ENCODE measurements around the gene RDH16. TPM values are rescaled to one million over a fixed set of nuclear protein-coding genes. Genes with fewer than 3 reads are reported as not detected.

Gene RDH16
- total and polyA plus RNA-seq, 4 donors, result 12.9 to 382 (median 219) TPM

DNA sequence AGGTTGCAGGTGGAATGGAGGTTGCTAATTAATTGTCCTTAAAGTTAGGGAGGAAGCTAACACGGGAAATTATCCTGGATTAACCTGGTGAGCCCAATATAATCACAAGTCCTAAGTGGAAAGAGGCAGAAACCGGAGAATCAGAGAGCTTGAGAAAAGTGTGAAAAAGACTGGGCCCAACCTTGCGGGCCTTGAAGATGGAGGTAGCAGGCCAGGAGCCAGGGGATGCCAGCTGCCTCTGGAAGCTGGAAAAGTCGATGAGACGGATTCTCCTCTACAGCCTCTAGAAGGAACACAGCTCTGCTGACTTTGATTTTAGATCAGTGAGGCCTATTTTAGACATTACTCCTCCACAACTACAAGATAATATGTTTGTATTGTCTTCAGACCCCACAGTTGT is 25.3 kb downstream of the RDH16 start:
- no peak overlapping the region for H3K9ac ChIP-seq (ENCODE audit: low read depth in 1 of 2, low read length in 2 of 2)
- no peak overlapping the region for H3K4me3 ChIP-seq (ENCODE audit: low read depth in 1 of 3, low read length in 3 of 3)
- H3K27me3 ChIP-seq (ENCODE audit: control insufficient read depth in 4 of 4, insufficient read depth in 4 of 4, low read length in 3 of 4), result no peaks in the 10 kb centered on the region
- no peak for DNase-seq (ENCODE audit: low spot score)
- no peak overlapping the region for H3K27ac ChIP-seq (ENCODE audit: low read depth in 1 of 2, low read length in 2 of 2)
- no peaks in the 10 kb centered on the region for H3K4me1 ChIP-seq (ENCODE audit: control insufficient read depth in 4 of 4, insufficient read depth in 4 of 4, low read length in 3 of 4)
- no peaks in the 10 kb centered on the region for H3K36me3 ChIP-seq (ENCODE audit: control insufficient read depth in 4 of 4, insufficient read depth in 3 of 4, low read depth in 1 of 4, low read length in 3 of 4)
- WGBS, result 73% methylated on average over 5 of the region's 5 CpGs
- no peak for TF ChIP-seq ATF3 (IDR thresholded peaks at IDR 0.05)
- no peak for TF ChIP-seq FOXA2 (IDR thresholded peaks at IDR 0.05)
- no peak for TF ChIP-seq RXRA (IDR thresholded peaks at IDR 0.05)
- TF ChIP-seq FOXA1 (IDR thresholded peaks at IDR 0.05), result no peak
- no peak for TF ChIP-seq JUND (IDR thresholded peaks at IDR 0.05)
- TF ChIP-seq RAD21 (IDR thresholded peaks at IDR 0.05), result no peak
- TF ChIP-seq EGR1 (IDR thresholded peaks at IDR 0.05; ENCODE audit: low read depth in 2 of 2), result no peak
- no peak for TF ChIP-seq REST (IDR thresholded peaks at IDR 0.05)
- no peak for TF ChIP-seq GABPA (IDR thresholded peaks at IDR 0.05 in 1 of 2, conservative IDR thresholded peaks at IDR 0.05 in 1 of 2)
- TF ChIP-seq NR2F2 (IDR thresholded peaks at IDR 0.05), result no peak
- no peak for TF ChIP-seq HNF4G (IDR thresholded peaks at IDR 0.05)
- no peak for TF ChIP-seq HNF4A (conservative IDR thresholded peaks at IDR 0.05)
- no peaks in the 10 kb centered on the region for H3K9me3 ChIP-seq (ENCODE audit: control insufficient read depth in 4 of 4, low read length in 3 of 4)

DNA sequence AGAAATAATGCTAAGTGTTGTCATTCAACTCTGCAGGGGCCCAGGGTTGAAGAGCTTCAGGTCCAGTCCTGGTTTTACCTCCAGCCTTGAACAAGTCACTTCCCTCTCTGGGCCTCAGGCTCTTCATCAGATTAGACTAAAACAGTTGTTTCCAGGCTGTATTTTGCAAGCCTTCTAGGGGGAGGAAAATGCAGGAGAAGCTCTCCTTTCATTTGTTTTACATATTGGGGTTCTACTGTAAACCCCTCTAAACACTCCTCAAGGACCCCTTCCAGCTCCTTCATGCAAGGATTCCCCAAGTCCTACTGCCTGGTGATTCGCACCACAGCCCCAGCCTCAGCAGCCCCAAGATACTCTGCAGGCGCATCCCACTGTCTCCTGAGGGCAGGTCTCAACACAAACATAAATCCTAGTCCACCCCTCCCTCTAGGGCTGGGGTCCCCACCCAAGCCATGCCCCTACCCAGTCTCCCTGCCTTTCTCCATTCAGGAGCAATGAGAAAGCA is 25.9 kb downstream of the RDH16 start:
- Histone ChIP-seq H3K4me1 (ENCODE audit: control insufficient read depth in 4 of 4, insufficient read depth in 4 of 4, low read length in 3 of 4) (no peaks in the 10 kb centered on the region), H3K27me3 (ENCODE audit: control insufficient read depth in 4 of 4, insufficient read depth in 4 of 4, low read length in 3 of 4) (no peaks in the 10 kb centered on the region)
- WGBS, result 89% methylated on average over 2 of the region's 2 CpGs

More for the DNA sequence above, 25.9 kb downstream of the RDH16 start:
- Histone ChIP-seq H3K4me3 (ENCODE audit: low read depth in 1 of 3, low read length in 3 of 3) (no peak overlapping the region), H3K27ac (ENCODE audit: low read depth in 1 of 2, low read length in 2 of 2) (no peak overlapping the region), H3K36me3 (ENCODE audit: control insufficient read depth in 4 of 4, insufficient read depth in 3 of 4, low read depth in 1 of 4, low read length in 3 of 4) (no peaks in the 10 kb centered on the region), H3K9ac (ENCODE audit: low read depth in 1 of 2, low read length in 2 of 2) (no peak overlapping the region), H3K9me3 (ENCODE audit: control insufficient read depth in 4 of 4, low read length in 3 of 4) (no peaks in the 10 kb centered on the region)
- TF ChIP-seq ATF3 (IDR thresholded peaks at IDR 0.05) (no peak), EGR1 (IDR thresholded peaks at IDR 0.05; ENCODE audit: low read depth in 2 of 2) (no peak)
- TF ChIP-seq, protein P1, sequence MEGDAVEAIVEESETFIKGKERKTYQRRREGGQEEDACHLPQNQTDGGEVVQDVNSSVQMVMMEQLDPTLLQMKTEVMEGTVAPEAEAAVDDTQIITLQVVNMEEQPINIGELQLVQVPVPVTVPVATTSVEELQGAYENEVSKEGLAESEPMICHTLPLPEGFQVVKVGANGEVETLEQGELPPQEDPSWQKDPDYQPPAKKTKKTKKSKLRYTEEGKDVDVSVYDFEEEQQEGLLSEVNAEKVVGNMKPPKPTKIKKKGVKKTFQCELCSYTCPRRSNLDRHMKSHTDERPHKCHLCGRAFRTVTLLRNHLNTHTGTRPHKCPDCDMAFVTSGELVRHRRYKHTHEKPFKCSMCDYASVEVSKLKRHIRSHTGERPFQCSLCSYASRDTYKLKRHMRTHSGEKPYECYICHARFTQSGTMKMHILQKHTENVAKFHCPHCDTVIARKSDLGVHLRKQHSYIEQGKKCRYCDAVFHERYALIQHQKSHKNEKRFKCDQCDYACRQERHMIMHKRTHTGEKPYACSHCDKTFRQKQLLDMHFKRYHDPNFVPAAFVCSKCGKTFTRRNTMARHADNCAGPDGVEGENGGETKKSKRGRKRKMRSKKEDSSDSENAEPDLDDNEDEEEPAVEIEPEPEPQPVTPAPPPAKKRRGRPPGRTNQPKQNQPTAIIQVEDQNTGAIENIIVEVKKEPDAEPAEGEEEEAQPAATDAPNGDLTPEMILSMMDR (IDR thresholded peaks at IDR 0.05; ENCODE audit: low read depth, low read length, missing input control), result no peak
- peak; percentile 53 for DNase-seq (ENCODE audit: low spot score)
